ENCODE measurements around the gene IL17RD. TPM values are rescaled to one million over a fixed set of nuclear protein-coding genes. Genes with fewer than 3 reads are reported as not detected.

Gene IL17RD
- total RNA-seq, 1 donor from 2014 or later: 0.13 TPM

DNA sequence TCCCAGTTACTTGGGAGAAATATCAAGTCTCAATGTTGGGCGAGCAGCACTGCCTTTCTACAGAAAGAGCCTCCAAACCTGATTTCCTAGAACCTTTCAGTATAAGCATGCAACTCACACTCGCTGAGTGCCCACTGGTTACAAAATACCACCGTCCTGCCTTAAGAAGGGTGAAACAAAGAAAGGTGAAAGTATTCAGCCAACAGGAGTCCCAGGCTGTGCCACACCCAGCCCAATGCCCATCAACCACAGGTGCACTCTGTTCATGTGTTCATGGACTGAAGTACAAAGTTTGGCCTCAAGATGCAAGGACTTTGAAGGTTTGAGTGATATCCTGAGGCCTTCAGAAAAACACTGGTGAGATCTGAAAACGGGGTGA is 34.0 kb downstream of the IL17RD start:
- DNase-seq (ENCODE audit: low spot score) (no peak), ATAC-seq (no peak)

DNA sequence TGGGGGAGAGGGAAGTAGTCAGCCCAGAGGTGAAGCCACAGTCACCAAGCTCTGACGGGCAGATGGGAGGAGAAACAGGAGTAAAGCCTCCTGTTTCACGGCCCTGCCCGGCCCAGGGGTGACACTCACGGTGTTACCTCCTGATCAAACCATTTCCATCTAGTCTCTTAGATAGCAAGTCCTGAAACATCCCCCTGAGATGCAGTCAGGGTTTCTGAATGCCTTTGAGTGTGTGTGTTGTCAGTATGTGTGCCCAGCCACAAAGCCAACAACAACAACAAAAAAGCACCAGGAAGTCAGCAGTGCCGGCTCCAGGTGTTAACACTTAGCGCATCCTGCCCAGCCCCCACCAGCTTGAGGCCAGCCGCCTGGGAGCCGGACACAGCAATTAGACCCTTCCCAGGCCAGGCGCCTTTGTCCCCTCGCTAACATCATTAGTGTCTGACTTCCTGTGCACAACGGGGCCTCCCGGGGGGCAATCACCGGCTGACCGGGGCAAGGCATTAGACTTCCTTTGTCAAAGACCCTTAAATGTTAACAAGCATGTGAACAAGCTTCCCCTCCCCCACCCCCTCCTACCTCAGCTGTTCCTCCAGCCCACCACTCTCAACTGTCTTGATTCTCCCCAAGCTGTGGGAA is 34.5 kb downstream of the IL17RD start:
- no peak for ATAC-seq

DNA sequence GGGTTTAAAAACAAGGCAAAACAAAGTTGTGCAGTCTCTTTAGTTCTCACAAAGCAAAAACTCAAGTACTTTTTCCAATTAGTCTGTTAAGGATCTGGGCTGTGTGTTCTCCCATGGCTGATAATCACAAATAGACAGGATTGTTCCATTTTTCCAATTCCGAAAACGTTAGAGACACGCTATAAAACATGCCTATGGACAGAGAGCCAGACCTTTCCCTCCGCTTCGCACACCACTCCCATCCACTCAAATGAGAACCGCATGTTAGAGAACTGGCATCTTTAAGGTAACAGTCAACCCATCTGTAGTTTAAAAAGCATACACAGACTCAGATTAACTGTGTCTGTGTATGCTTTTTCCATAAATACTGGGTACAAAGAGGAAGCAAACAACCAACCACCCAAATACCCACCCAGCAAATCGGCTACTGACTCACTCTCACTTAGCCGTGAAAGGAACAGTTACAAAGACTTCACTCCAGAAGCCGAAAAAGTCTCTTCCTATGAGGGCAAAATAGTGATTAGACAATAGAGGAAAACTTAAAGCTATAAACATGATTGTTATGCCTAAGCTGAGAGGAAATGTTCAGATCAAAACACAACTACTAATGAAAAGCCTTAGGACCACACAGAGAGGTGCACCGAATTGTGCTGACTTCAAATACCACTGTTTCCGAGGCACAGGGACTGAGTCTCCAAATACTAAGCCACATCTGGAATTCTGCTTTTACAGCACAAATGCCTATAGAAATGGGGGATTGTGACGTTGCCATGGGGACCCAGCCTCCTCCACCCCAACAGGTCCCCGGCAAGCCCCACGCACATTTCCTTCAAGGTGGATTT is 36.1 kb downstream of the IL17RD start:
- DNase-seq (ENCODE audit: low spot score) (no peak), ATAC-seq (no peak)

More for the DNA sequence above, 34.5 kb downstream of the IL17RD start:
- no peak for DNase-seq (ENCODE audit: low spot score)

DNA sequence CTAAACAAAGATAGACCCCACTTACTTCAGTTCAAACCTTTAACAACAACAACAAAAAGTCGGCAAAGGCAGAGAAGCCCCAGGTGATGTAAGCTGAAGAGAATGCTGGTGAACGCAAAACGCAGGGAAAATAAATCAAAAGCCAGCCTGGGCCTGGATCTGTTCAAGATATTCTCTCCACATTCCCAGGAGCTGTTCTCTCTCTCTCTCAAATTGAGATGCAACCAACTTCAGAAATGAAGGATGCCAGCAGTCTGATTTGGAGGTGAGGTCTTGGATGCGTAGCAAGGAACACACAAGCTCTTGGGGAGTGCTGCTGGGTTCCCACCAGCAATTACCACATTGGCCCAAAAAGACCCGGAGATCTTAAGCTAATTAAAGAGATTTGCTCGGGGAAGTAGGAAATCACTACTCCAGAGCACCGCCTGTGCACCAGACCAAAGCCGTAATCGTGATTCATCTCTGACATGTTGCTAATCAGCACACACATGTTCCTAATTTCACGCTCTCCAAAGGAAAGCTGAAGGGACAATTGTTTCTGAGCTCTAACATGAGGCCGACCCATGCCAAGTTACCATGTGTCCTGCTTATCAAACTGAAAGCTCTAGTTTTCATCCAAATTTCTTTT is 37.1 kb downstream of the IL17RD start:
- no peak for ATAC-seq
- no peak for DNase-seq (ENCODE audit: low spot score)

DNA sequence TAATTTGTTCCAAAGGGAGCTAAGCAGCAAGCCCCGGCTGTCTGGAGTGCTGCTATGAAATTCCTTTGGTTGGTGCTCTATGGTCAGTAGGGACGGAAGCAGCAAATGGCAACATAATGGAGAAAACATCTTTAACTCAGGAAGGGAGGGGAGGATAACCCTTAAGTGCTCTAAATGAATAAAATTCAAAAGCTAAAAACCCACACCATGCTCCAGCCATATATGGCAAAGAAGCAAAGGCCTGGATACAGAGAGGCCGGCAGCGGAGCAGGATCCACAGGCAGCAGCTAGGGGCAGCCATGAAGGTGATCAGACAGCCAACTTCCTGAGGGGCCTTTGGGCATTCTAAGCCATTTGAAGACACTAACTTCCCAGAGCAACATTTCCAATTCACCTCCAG is 38.9 kb downstream of the IL17RD start:
- no peak for ATAC-seq
- no peak for DNase-seq (ENCODE audit: low spot score)

DNA sequence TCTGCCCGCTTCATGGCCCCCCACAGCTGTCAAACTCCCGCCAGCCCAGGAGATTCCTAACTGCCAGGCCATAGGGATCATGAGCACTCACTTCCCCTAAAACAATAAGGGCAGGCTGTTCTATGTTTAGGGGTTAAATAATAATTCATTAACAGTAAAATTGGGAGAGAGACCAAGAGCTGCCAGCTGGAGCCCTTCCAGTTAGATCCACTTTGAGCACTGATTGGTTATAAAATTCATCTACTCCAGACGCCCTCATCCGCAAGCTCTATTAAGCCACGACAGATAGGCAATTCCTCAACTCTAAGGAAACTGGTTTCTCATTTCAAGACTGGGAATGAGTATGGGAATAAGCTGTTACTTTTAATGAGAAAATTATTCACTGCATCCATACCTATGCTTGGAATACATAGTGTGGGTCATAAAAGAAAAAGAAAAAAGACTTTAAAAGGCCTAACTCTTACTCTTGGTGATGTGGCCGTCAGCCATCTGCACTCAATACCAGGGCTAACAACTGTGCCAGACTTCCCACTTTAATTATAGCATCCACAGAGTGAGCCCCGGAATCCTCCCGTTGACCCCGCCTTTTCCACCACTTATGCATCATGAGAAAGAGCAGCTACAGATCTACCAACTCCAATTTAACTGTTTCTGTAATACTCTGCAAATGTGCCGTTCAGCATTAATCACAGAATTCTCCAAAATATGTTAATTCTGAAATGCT is 44.5 kb downstream of the IL17RD start:
- ATAC-seq (no peak), DNase-seq (ENCODE audit: low spot score) (no peak)

DNA sequence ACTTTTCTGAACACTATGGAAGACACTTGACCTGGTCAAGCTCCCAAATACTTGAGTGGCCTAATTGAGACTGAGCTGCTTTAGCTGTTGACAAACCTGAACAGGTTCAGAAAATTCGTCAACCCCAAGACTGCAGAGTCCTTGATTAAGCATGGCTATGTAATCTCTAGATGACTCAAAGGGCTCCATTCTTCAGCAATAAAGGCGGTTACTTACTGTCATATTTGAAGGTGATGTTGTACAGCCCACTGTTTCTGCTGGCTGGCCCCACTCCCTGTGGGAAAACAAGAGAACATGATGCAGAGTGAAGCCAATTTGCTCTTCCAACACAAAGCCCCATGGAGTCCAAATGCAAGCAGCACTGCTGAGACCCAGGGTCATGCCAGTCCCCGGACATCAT is 45.1 kb downstream of the IL17RD start:
- ATAC-seq (no peak), DNase-seq (ENCODE audit: low spot score) (no peak)

DNA sequence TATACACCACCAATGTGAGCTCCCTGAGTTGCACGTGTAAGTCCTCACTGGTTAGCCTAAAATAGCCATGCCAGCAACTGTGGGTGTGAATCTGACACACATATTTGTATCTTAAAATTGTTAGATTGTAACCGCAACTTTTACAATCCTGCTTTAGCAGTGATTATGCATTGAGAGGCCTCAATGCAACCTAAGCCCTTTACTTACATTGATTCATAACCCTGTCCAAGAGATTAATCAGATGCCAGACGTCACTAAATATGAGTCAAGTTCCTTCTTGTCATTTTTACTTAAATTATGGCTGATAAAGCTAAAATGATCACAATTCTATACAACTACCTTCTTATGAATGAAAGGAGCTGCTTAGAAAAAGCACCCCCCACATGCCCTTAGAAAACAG is 46.9 kb downstream of the IL17RD start:
- no peak for DNase-seq (ENCODE audit: low spot score)
- ATAC-seq: no peak

DNA sequence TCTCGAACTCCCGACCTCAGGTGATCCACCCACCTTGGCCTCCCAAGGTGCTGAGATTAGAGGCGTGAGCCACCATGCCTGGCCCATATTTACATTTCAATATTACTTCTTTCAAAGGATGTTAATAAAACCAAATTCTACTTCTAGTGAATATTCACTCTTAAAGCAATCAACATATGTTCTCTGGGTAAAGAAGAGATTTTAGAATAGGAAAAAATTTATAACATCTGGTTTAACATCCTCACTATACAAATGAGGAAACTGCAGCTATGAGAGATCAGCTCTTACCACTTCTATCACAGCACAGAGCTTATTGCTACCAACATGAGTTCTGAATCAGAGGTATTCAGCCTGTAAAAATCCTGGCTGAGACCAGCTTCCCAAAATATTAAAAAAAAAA is 48.7 kb downstream of the IL17RD start:
- no peak for DNase-seq (ENCODE audit: low spot score)
- ATAC-seq: no peak

DNA sequence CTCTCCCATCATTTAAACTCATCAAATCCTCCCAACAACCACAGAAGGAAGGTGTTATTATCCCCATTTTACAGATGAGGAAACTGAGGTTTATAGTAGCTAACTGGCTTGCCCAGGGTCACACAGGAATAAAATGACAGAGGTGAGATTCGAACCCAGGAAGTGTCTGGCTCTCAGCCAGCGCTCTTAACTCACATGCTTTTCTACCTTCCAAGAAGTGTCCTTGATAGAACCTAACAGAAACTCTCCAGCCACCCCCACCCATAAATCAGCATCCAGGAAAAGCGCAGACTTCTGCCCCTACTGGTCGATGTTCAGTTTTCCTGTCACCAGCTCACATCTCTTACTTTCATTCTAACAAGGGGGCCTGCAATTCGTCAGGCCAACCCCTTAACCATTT is 52.9 kb downstream of the IL17RD start:
- DNase-seq (ENCODE audit: low spot score): no peak
- ATAC-seq: no peak

DNA sequence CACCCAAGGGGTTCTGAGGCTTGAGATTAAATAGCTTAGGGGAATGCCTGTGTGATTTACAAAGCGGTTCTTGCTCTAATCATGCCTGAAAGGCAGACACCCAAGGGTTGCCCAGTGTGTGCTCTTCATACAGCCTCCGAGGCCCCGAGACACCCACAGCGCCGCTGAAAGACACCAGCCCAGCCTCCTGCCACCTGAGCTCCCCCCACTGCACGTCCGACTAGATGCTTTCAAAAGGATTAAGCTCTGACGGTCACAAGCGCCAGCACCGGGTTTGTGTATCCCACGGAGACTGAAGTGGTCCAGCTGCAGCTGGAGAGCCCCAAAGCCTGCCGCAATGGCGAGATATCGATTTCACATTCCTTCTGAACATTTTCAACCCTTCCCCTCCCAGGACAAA is 54.4 kb downstream of the IL17RD start:
- no peak for ATAC-seq
- DNase-seq (ENCODE audit: low spot score): no peak

DNA sequence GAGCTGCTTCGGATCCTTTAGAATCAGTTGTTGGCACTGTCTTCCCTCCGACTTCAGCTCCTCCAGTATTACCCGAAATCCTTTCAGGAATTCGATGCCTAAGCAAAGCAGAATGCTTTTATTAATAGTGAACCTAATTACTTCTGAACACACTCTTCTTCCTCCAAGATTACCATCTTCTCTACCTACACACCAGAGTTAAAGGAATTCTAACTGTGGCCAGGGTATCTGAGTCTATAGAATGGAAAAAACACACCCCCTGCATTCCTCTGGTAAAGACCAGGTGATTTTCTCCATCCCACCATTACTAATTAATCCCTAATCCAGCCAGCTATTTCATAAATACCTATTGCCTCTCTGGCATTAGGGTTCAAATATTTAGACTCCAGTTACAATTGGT is 54.9 kb downstream of the IL17RD start:
- no peak for ATAC-seq
- DNase-seq (ENCODE audit: low spot score): no peak

DNA sequence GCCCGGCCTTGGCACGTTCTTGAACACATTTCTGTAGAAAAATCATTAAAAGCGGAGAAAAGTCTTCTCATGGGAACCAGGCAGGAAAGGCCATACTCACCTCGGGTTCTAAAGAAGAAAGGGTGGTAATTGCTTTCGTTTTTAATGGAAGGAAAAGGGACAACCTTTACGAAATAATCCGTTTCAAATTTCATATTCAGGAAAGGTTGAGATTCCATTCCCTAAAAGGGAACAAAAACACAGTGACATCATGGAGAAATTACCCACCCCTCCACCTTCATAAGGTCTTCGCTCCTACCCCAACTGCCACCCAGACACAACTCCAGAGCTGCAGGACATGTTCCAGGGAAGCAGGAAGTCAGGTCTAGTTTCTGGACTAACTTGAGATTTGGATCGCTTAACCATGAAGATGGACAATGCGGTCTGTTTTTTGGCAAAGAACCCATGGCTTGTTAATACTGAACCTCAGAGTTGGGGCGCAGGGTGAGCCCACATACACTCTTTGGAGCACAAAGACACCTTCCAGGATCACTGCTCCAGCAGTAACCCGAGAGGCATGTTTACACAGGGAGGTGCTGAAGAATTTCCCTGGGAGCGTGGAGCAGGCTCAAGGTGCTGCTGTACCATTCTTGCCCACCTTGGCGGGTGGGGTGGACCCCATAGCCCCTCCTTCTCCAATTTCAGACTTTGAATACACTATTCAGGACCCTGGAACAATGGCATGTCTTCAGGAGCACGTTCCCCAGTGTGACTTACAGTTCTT is 55.5 kb downstream of the IL17RD start:
- ATAC-seq (no peak), DNase-seq (ENCODE audit: low spot score) (no peak)

DNA sequence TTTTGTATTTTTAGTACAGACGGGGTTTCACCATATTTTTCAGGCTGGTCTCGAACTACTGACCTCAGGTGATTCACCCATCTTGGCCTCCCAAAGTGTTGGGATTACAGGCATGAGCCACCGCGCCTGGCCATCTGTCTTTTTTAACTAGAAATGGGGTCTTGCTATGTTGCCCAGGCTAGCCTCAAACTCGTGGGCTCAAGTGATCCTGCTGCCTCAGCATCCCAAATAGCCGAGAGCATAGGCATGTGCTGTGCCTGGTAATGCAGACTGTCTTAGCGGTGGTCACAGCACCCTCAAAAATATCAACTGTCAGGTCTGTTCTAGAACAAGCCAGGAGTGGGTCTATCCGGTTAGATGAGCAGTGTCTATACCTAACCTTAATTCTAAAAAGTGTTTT is 56.5 kb downstream of the IL17RD start:
- ATAC-seq (no peak), DNase-seq (ENCODE audit: low spot score) (no peak)

DNA sequence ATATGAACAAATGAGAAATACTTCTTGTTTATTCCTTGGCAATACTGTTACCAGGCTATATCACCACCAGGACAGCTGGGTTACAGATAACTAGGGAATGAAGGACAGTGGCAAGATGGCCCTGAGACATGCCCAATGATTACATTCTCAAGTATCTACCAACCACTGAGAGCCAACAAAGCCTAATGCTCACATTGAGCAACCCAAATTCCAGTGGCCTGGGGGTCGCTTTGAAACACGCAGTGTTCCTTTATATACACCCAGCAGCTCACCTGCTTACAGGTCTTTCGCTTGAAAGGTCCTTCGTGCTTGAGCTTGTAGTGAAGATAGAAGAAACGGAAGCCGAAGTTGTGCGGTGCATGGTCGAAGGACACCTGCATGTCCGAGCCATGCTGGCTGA is 59.6 kb downstream of the IL17RD start:
- DNase-seq (ENCODE audit: low spot score) (no peak), ATAC-seq (no peak)

DNA sequence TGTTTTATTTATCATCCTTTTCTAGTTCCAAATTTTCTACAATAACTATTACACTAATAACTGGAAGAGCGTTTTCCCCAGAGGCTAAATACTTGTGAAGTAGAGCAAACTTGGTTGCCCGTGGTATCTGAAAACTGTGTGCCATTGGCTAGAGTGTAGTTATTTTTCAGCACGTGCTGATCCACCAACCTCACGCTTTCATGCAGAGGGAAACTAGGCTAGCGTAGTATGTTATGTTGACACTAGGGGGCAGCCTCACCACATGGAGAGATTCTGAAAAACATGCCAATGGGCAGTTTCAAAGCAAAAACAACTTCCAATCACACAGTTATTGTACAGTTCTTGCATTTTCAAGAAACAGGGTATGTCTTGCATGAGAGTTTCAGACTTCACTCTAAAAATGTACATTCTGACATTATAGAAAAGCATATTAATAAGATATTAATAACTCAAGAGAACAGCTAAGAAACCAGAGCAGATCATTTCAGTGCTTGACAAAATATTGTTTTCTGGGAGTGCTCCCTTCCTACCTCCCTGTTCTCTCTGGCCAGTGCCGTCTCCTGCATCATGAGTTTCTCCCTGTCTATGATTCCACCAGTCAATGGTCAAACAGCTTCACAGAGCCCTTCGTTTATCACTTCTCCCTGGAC is 65.0 kb downstream of the IL17RD start:
- peak; percentile 98 for ATAC-seq
- DNase-seq (ENCODE audit: low spot score): peak; percentile 65

DNA sequence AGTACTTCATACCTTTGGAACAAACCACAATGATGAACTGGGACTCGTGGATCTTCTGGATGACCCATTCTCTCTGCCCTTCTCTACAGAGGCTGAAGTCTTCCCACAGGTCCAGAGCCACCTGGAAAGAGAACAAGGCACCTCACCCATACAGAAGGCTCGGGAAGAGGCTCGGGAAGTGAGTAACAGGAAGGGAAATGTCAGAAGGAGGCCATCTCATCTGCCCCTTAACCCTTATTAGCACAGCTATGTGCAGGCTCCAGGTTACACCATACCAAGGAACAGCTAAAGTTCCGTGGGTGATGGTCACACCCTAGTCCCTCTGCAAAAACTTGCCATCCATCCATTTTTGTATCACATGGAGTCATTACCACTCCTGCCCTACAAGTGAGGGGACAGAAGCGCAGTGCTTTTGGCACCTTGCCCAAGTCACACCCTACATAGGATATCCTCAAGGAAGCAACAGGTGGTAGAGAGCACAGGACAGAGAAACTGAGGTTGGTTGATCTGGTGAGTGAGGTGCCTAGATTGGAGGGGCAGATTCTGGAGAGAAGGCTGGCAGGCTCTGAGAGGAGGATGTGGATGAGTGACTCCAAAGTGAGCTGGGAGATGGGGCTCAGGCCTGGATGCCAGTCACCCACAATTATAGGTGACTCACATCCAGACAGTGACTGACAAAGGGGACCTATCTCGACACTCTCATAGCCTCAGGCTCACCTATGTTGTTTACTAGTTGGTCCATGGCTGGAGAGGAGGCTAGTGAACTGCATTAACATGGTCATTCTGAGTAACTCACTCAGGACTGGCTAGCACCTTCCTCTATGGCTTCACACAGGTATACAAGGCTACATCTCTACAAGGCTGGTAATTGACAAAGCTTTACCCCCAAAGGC is 66.5 kb downstream of the IL17RD start:
- no peak for DNase-seq (ENCODE audit: low spot score)
- ATAC-seq: no peak

DNA sequence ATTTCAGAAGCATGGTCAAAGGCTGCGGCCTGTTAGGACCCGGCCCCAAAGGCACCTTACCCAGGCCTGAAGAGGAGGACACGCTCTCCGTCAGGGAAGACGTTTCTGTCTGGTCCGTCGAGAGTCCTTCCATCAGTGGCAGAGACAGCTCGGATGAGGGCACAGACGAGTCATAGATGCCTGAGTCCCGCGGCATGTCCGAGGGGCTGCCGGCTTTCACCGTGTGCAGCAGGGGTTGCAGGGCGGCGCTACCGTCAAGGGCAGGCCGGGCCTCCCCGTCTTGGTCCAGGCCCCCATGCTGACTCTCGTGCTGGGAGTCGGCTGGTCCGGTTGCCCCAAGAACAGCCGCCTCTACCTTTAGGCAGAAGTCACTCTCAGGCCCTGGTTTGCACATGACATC is 67.6 kb downstream of the IL17RD start:
- DNase-seq (ENCODE audit: low spot score) (no peak), ATAC-seq (no peak)

DNA sequence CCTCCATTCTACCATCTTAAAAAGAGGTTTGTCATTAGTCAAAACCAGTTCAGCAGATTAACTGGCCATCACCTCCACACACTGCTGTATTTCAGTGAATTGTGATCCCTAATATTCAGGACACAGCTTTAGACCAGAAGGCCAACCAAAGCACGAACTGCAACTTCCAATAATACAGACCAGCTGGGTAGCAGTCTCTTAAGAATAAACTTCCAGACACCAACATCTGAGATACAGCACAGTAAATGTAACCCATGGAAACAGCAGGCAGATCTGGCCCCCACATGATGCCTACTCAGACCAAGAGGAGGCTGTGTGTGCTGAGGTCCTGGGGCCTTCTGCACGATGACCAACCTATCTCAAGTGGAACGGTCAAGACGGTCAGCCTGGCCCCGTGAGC is 69.8 kb downstream of the IL17RD start:
- ATAC-seq (no peak), DNase-seq (ENCODE audit: low spot score) (no peak)

Measured in left lobe of liver (tissue), 2 donors.